Measurements from ENCODE around the gene RBM5.

GRCh38 chr3:50112462-50112861, 23.7 kb downstream of the RBM5 start:
- TF ChIP-seq CTCF (conservative IDR thresholded peaks at IDR 0.05; ENCODE audit: low read length) = no peak
- TF ChIP-seq EZH2phosphoT487 (IDR thresholded peaks at IDR 0.05; ENCODE audit: borderline replicate concordance) = no peak

All from Loucy (cell line).